K562 (cell line): Measurements from ENCODE around the gene ATAD3C. TPM values are rescaled to one million over a fixed set of nuclear protein-coding genes. Genes with fewer than 3 reads are reported as not detected.

Source experiments
- COPS2 ChIP-seq: fragments of 450-650 bp; conservative IDR thresholded peaks from 2 replicates; pipeline ENCODE4 v1.6.1; 2016; ENCODE audit warnings: mild to moderate bottlenecking, moderate library complexity
- DACH1 ChIP-seq: fragments of 450-650 bp; IDR thresholded peaks from 2 replicates; pipeline ENCODE4 v1.6.1; 2018; ENCODE audit not compliant: partially characterized antibody
- E2F3 ChIP-seq: fragments of 250-450 bp; sonication (Bioruptor Pico); IDR thresholded peaks from 2 replicates; pipeline ENCODE4 v1.4.0; 2020; ENCODE audit warnings: mild to moderate bottlenecking
- GTF2A2 ChIP-seq: IDR thresholded peaks from 2 replicates; pipeline ENCODE4 v1.6.1; 2016; ENCODE audit warnings: mild to moderate bottlenecking, missing genetic modification characterization, missing compliant biosample characterization
- HDAC1 ChIP-seq, 2 experiments: fragments of 450-650 bp; IDR thresholded peaks; 2 replicates each; pipeline ENCODE4 v1.6.1; 2016 to 2017; ENCODE audit warnings: inconsistent platforms in 1 of 2, mild to moderate bottlenecking in 1 of 2, moderate library complexity in 1 of 2
- ILF3 ChIP-seq: fragments of 450-650 bp; IDR thresholded peaks from 2 replicates; pipeline ENCODE4 v1.6.1; 2018; ENCODE audit warnings: antibody characterized with exemption, mild to moderate bottlenecking, moderate library complexity, borderline replicate concordance
- KDM1A ChIP-seq, 2 experiments: fragments of 450-650 bp; IDR thresholded peaks; 2 replicates each; pipeline ENCODE4 v1.6.1; 2016; ENCODE audit warnings: mild to moderate bottlenecking in 2 of 2
- MAFG ChIP-seq: fragments of 450-650 bp; conservative IDR thresholded peaks from 2 replicates; pipeline ENCODE4 v1.6.1; 2016; ENCODE audit warnings: missing genetic modification characterization, missing compliant biosample characterization
- PHTF2 ChIP-seq: fragments of 250-450 bp; sonication (Bioruptor Pico); IDR thresholded peaks from 2 replicates; pipeline ENCODE4 v1.5.0; 2021; ENCODE audit warnings: mild to moderate bottlenecking
- POLR2A ChIP-seq: fragments of 450-650 bp; conservative IDR thresholded peaks from 2 replicates; pipeline ENCODE4 v1.6.1; 2016
- POLR2AphosphoS2 ChIP-seq: IDR thresholded peaks from 2 replicates; pipeline ENCODE4 v1.6.1; 2012; ENCODE audit warnings: low read length, improper control_type of control experiment
- SMARCB1 ChIP-seq: IDR thresholded peaks from 2 replicates; pipeline ENCODE4 v1.6.1; 2011; ENCODE audit warnings: improper control_type of control experiment, low read depth; ENCODE audit not compliant: insufficient read length
- U2AF1 ChIP-seq: fragments of 200-400 bp; formaldehyde crosslinking; optimal IDR thresholded peaks from 2 replicates; pipeline ENCODE3; 2017; ENCODE audit warnings: mild to moderate bottlenecking, low read depth, low read length, moderate library complexity
- XRCC4 ChIP-seq: IDR thresholded peaks from one replicate; pipeline ENCODE4 v1.6.1; 2011; ENCODE audit not compliant: insufficient read depth, insufficient read length; ENCODE audit errors: extremely low read depth
- ZNF699 ChIP-seq: fragments of 250-450 bp; sonication (Bioruptor Pico); IDR thresholded peaks from 2 replicates; pipeline ENCODE4 v1.8.0; 2021; ENCODE audit warnings: mild to moderate bottlenecking, moderate library complexity; ENCODE audit not compliant: insufficient replicate concordance
- polyA plus RNA-seq, 8 experiments: library from polyadenylated mRNA; depleted of rRNA in 4 of 8; stranded (reverse) in 5 of 8; unstranded in 3 of 8; fragments of >200 nt; fragmentation: Nextera tagmentation in 2 of 8; fragmentation: Illumina TruSeq in 1 of 8; extraction: Ambion mirVana in 2 of 8; extraction: Trizol in 1 of 8; gene quantifications; 2 replicates each; pipeline versions ENCODE4 v1.2.1 to v1.2.3, GENCODE V29; 2011 to 2014; ENCODE audit warnings: inconsistent platforms in 1 of 8, missing spikeins in 1 of 8
- total RNA-seq, 7 experiments: library from RNA; depleted of rRNA in 6 of 7; stranded (reverse); fragments of >200 nt in 6 of 7; fragmentation: Illumina TruSeq in 2 of 7; extraction: Trizol in 2 of 7; gene quantifications; 2 replicates each; pipeline versions ENCODE4 v1.2.1 to v1.2.3, GENCODE V29; 2011 to 2021; ENCODE audit warnings: low replicate concordance in 1 of 7
- TF ChIP-seq, protein P1 (sequence below): fragments of 250-450 bp; sonication (Bioruptor Pico); IDR thresholded peaks from 2 replicates; pipeline ENCODE4 v1.8.0; 2021; ENCODE audit warnings: moderate library complexity, mild to moderate bottlenecking, inconsistent platforms
- TF ChIP-seq, protein P2 (sequence below): fragments of 450-650 bp; IDR thresholded peaks from 2 replicates; pipeline ENCODE4 v1.6.1; 2016; ENCODE audit warnings: low read depth
- TF ChIP-seq, protein P3 (sequence below), 2 experiments: fragments of 150-350 bp in 1 of 2; IDR thresholded peaks; 2 replicates each; pipeline ENCODE4 v1.6.1; 2012 to 2016; ENCODE audit warnings: low read depth in 2 of 2, low read length in 2 of 2, mild to moderate bottlenecking in 1 of 2, moderate library complexity in 1 of 2

Gene ATAD3C
- total and polyA plus RNA-seq, 9 of the 15 experiments (the other 6 are each of a cell fraction or from before 2014, with no cell fraction given), result 0.03 to 0.18 TPM; not detected in 7

DNA sequence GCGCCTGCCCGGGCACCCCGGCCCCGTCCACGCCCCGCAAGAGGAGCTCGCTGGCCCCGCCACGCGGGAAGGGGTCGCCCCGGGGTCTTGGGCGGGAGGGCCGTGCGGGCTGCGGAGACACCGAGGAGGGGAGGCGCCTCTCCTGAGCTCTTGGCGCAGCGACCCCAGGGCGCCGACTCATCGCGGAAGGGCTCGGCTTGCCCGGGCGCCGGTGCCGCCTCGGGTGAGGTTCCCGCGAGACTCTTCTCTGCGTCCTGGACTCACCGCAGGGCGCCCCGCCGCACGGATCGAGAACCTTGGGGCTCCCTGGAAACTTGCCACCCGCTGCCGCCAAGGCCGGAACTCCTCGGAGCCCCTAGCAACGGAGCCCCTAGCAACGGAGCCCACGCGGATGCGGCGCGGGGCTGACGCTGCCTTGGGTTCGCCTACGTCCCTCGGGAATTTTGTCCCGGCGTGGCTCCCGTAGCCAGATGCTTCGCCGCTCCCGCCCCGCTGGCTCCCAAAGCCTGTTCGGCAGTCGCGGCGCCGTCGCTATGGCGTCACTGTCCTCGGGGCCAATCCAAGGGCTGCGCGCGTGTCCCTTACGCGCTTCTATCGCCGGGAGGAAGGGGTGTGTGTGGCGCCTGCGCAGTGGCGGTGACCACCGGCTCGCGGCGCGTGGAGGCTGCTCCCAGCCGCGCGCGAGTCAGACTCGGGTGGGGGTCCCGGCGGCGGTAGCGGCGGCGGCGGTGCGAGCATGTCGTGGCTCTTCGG lies 62.2 kb downstream of the ATAD3C start, which contains the start of gene ATAD3A (continued):
- TF ChIP-seq SMARCB1 (no peak), KDM1A (IDR thresholded peaks at IDR 0.05) (no peak), MAFG (tag) (no peak), POLR2AphosphoS2 (no peak), U2AF1 (peak; percentile 67), HDAC1 (IDR thresholded peaks at IDR 0.05) (peak in 1 of 2 experiments; percentile 96; a peak in 2 of 4 replicates), XRCC4 (no peak), GTF2A2 (tag) (no peak), E2F3 (CRISPR knock-in tag) (peak; percentile 80), COPS2 (no peak), ILF3 (no peak; the same call in 1 of the 2 replicates), DACH1 (peak; percentile 69), ZNF699 (CRISPR knock-in tag) (no peak), PHTF2 (no peak), POLR2A (peak; percentile 92)
- TF ChIP-seq, protein P1, sequence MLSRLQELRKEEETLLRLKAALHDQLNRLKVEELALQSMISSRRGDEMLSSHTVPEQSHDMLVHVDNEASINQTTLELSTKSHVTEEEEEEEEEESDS, result no peak
- TF ChIP-seq, protein P2, sequence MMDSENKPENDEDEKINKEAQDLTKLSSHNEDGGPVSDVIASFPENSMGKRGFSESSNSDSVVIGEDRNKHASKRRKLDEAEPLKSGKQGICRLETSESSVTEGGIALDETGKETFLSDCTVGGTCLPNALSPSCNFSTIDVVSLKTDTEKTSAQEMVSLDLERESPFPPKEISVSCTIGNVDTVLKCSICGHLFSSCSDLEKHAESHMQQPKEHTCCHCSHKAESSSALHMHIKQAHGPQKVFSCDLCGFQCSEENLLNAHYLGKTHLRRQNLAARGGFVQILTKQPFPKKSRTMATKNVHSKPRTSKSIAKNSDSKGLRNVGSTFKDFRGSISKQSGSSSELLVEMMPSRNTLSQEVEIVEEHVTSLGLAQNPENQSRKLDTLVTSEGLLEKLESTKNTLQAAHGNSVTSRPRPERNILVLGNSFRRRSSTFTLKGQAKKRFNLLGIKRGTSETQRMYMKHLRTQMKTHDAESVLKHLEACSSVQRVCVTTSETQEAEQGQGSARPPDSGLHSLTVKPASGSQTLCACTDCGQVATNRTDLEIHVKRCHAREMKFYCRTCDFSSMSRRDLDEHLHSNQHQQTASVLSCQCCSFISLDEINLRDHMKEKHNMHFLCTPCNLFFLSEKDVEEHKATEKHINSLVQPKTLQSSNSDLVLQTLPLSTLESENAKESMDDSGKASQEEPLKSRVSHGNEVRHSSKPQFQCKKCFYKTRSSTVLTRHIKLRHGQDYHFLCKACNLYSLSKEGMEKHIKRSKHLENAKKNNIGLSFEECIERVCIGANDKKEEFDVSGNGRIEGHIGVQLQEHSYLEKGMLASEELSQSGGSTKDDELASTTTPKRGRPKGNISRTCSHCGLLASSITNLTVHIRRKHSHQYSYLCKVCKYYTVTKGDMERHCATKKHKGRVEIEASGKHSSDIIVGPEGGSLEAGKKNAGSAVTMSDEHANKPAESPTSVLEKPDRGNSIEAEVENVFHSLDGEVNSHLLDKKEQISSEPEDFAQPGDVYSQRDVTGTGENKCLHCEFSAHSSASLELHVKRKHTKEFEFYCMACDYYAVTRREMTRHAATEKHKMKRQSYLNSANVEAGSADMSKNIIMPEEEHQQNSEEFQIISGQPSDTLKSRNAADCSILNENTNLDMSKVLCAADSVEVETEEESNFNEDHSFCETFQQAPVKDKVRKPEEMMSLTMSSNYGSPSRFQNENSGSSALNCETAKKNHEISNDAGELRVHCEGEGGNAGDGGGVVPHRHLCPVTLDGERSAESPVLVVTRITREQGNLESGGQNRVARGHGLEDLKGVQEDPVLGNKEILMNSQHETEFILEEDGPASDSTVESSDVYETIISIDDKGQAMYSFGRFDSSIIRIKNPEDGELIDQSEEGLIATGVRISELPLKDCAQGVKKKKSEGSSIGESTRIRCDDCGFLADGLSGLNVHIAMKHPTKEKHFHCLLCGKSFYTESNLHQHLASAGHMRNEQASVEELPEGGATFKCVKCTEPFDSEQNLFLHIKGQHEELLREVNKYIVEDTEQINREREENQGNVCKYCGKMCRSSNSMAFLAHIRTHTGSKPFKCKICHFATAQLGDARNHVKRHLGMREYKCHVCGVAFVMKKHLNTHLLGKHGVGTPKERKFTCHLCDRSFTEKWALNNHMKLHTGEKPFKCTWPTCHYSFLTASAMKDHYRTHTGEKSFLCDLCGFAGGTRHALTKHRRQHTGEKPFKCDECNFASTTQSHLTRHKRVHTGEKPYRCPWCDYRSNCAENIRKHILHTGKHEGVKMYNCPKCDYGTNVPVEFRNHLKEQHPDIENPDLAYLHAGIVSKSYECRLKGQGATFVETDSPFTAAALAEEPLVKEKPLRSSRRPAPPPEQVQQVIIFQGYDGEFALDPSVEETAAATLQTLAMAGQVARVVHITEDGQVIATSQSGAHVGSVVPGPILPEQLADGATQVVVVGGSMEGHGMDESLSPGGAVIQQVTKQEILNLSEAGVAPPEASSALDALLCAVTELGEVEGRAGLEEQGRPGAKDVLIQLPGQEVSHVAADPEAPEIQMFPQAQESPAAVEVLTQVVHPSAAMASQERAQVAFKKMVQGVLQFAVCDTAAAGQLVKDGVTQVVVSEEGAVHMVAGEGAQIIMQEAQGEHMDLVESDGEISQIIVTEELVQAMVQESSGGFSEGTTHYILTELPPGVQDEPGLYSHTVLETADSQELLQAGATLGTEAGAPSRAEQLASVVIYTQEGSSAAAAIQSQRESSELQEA, result peak; percentile 100
- TF ChIP-seq, protein P3, sequence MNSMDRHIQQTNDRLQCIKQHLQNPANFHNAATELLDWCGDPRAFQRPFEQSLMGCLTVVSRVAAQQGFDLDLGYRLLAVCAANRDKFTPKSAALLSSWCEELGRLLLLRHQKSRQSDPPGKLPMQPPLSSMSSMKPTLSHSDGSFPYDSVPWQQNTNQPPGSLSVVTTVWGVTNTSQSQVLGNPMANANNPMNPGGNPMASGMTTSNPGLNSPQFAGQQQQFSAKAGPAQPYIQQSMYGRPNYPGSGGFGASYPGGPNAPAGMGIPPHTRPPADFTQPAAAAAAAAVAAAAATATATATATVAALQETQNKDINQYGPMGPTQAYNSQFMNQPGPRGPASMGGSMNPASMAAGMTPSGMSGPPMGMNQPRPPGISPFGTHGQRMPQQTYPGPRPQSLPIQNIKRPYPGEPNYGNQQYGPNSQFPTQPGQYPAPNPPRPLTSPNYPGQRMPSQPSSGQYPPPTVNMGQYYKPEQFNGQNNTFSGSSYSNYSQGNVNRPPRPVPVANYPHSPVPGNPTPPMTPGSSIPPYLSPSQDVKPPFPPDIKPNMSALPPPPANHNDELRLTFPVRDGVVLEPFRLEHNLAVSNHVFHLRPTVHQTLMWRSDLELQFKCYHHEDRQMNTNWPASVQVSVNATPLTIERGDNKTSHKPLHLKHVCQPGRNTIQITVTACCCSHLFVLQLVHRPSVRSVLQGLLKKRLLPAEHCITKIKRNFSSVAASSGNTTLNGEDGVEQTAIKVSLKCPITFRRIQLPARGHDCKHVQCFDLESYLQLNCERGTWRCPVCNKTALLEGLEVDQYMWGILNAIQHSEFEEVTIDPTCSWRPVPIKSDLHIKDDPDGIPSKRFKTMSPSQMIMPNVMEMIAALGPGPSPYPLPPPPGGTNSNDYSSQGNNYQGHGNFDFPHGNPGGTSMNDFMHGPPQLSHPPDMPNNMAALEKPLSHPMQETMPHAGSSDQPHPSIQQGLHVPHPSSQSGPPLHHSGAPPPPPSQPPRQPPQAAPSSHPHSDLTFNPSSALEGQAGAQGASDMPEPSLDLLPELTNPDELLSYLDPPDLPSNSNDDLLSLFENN (IDR thresholded peaks at IDR 0.05; ENCODE audit: low read depth in 2 of 2, low read length in 2 of 2), result peak in 1 of 2 experiments; percentile 67; a peak in 1 of 4 replicates
